GM12878 (cell line): Measurements from ENCODE around the gene WBP4. TPM values are rescaled to one million over a fixed set of nuclear protein-coding genes. Genes with fewer than 3 reads are reported as not detected.
"Not testable (repeated sequence)": the region's sequence is repeated elsewhere in the genome, so short reads cannot be mapped to it uniquely, and the experiment has no call there.

Source experiments
- ATAC-seq: fragments of 200-7000 bp; cut with Tn5 transposase; 3 replicates; pipeline ENCODE4 v1.9.1; 2020; ENCODE audit warnings: mild to moderate bottlenecking, moderate library complexity
- BruUV-seq: library from RNA; stranded (reverse); fragments of 400-500 nt; replicated peaks from 2 replicates; lab custom pipeline; 2021; lab: Mats Ljungman, UMichigan
- CTCF ChIA-PET: fragments of 300-600 bp; sonication (Branson Sonifier 250); formaldehyde crosslinking; extraction: SDS; loops from one replicate; lab custom pipeline; 2021; ENCODE audit warnings: inconsistent platforms; lab: Yijun Ruan, JAX
- POLR2A ChIA-PET: fragments of 350-600 bp; formaldehyde crosslinking; extraction: SDS; loops from one replicate; lab custom pipeline; 2021; ENCODE audit warnings: inconsistent platforms; lab: Charles Lee
- RAD21 ChIA-PET: fragments of 300-600 bp; sonication (Branson Sonifier 250); formaldehyde crosslinking; loops from one replicate; lab custom pipeline; 2023; ENCODE audit warnings: antibody characterized with exemption; ENCODE audit not compliant: unreplicated experiment; lab: Charles Lee
- SMC1A ChIA-PET: fragments of 300-600 bp; sonication (Branson Sonifier 250); formaldehyde crosslinking; loops from one replicate; lab custom pipeline; 2023; ENCODE audit not compliant: unreplicated experiment, uncharacterized antibody; lab: Charles Lee
- DNase-seq: peaks from one replicate; pipeline ENCODE4 v3.0.0-alpha.2; 2011; ENCODE audit warnings: low read depth, low spot score
- FAIRE-seq: peaks from 3 replicates; lab custom pipeline; 2011; peaks lifted over from hg19 to GRCh38; lab: Jason Lieb, UNC
- H2AFZ ChIP-seq: 2 replicates; pipeline ENCODE4 v1.6.0; 2011; ENCODE audit warnings: low read depth, low read length, control low read depth; ENCODE audit not compliant: control insufficient read depth
- H3K27ac ChIP-seq: 2 replicates; pipeline ENCODE4 v1.5.1; 2011; ENCODE audit warnings: control low read depth; ENCODE audit not compliant: control insufficient read depth, insufficient read depth
- H3K27me3 ChIP-seq, 2 experiments: replicated peaks in 1 of 2; 2 replicates each; pipeline versions ENCODE4 v1.6.0 to v1.6.1; 2011; ENCODE audit warnings: low read length in 1 of 2; ENCODE audit not compliant: control insufficient read depth in 2 of 2, insufficient read depth in 2 of 2
- H3K36me3 ChIP-seq, 2 experiments: 2 replicates each; pipeline ENCODE4 v1.5.1; 2011; ENCODE audit warnings: low read length in 1 of 2; ENCODE audit not compliant: control insufficient read depth in 2 of 2, insufficient read depth in 2 of 2
- H3K4me1 ChIP-seq: 2 replicates; pipeline ENCODE4 v1.6.1; 2011; ENCODE audit warnings: mild to moderate bottlenecking, low read length, moderate library complexity, mixed read lengths; ENCODE audit not compliant: control insufficient read depth, insufficient read depth
- H3K4me2 ChIP-seq: 2 replicates; pipeline ENCODE4 v1.6.0; 2011; ENCODE audit warnings: control low read depth; ENCODE audit not compliant: control insufficient read depth, insufficient read depth
- H3K4me3 ChIP-seq: fragments of 200-600 bp; sonication (generic); 2 replicates; pipeline ENCODE4 v1.5.1; 2016
- H3K79me2 ChIP-seq: 2 replicates; pipeline ENCODE4 v1.6.0; 2011; ENCODE audit warnings: low read length; ENCODE audit not compliant: control insufficient read depth, insufficient read depth
- H3K9ac ChIP-seq: 2 replicates; pipeline ENCODE4 v1.8.0; 2011; ENCODE audit warnings: low read length, control low read depth, mixed read lengths; ENCODE audit not compliant: control insufficient read depth, insufficient read depth
- H3K9me3 ChIP-seq: replicated peaks from 3 replicates; pipeline ENCODE4 v1.5.1; 2011; ENCODE audit warnings: mild to moderate bottlenecking, low read length; ENCODE audit not compliant: control insufficient read depth, insufficient read depth
- H4K20me1 ChIP-seq: 2 replicates; pipeline ENCODE4 v1.6.0; 2011; ENCODE audit not compliant: control insufficient read depth, insufficient read depth
- CEBPB ChIP-seq, 2 experiments: fragments of 150-350 bp in 1 of 2; IDR thresholded peaks; 2 replicates each; pipeline ENCODE4 v1.6.1; 2012 to 2014; ENCODE audit warnings: low read depth in 2 of 2, low read length in 2 of 2, borderline replicate concordance in 1 of 2, inconsistent platforms in 1 of 2
- CREM ChIP-seq: IDR thresholded peaks from 2 replicates; pipeline ENCODE4 v1.6.1; 2014; ENCODE audit warnings: antibody characterized with exemption, low read depth
- HDGF ChIP-seq: fragments of 450-650 bp; IDR thresholded peaks from 2 replicates; pipeline ENCODE4 v1.6.1; 2016; ENCODE audit warnings: antibody characterized with exemption
- HSF1 ChIP-seq: fragments of 150-350 bp; IDR thresholded peaks from 2 replicates; pipeline ENCODE4 v1.6.1; 2014; ENCODE audit warnings: mild to moderate bottlenecking, low read depth, low read length
- MYB ChIP-seq: fragments of 150-350 bp; IDR thresholded peaks from 2 replicates; pipeline ENCODE4 v1.6.1; 2014; ENCODE audit warnings: mild to moderate bottlenecking, low read depth, low read length, borderline replicate concordance
- PAX5 ChIP-seq: IDR thresholded peaks from 2 replicates; pipeline ENCODE4 v1.6.1; 2011; ENCODE audit warnings: low read depth, low read length, borderline replicate concordance
- POLR2AphosphoS5 ChIP-seq: IDR thresholded peaks from 2 replicates; pipeline ENCODE4 v1.6.1; 2011; ENCODE audit warnings: mild to moderate bottlenecking, low read length, inconsistent platforms
- RFX5 ChIP-seq: IDR thresholded peaks from 2 replicates; pipeline ENCODE4 v1.6.1; 2011; ENCODE audit warnings: low read depth, low read length, improper control_type of control experiment
- RUNX3 ChIP-seq: IDR thresholded peaks from 2 replicates; pipeline ENCODE4 v1.6.1; 2012; ENCODE audit warnings: low read length, inconsistent platforms
- SIN3A ChIP-seq: IDR thresholded peaks from 2 replicates; pipeline ENCODE4 v1.6.1; 2012; ENCODE audit warnings: low read depth, low read length, improper control_type of control experiment
- WGBS: methylation state at CpG from one replicate; pipeline ENCODE4 v1.1.6; 2016; ENCODE audit warnings: low lambda C conversion rate; ENCODE audit not compliant: insufficient replicate concordance, insufficient coverage; ENCODE audit errors: missing lambda C conversion rate; 5-methylcytosine and 5-hydroxymethylcytosine counted together
- in situ Hi-C: fragments of 300-500 bp; cut with MboI; formaldehyde crosslinking; loops from 9 replicates; pipeline ENCODE4 v1.14.3; 2018; ENCODE audit warnings: mixed read lengths
- intact Hi-C: fragments of 100-400 bp; cut with micrococcal nuclease; formaldehyde crosslinking; loops from one replicate; pipeline ENCODE4 v1.14.2; 2022; ENCODE audit not compliant: unreplicated experiment
- polyA plus RNA-seq, 11 experiments: library from polyadenylated mRNA; depleted of rRNA in 4 of 11; unstranded in 6 of 11; stranded (reverse) in 5 of 11; fragments of >200 nt; fragmentation: Nextera tagmentation in 4 of 11; fragmentation: Illumina TruSeq in 1 of 11; extraction: Ambion mirVana in 4 of 11; extraction: Trizol in 1 of 11; gene quantifications; 1 replicate in 1 of 11; 2 replicates in 10 of 11; pipeline versions ENCODE4 v1.2.1 to v1.2.3, GENCODE V29; 2011 to 2016; ENCODE audit warnings: inconsistent platforms in 2 of 11, missing spikeins in 2 of 11, low read depth in 1 of 11
- total RNA-seq, 4 experiments: library from RNA; depleted of rRNA in 3 of 4; stranded (reverse); fragments of >200 nt in 3 of 4; fragmentation: Illumina TruSeq in 1 of 4; extraction: Trizol in 1 of 4; gene quantifications; 2 replicates each; pipeline versions ENCODE4 v1.2.1 to v1.2.3, GENCODE V29; 2013 to 2021
- TF ChIP-seq, protein P1 (sequence below): IDR thresholded peaks from 2 replicates; pipeline ENCODE4 v1.6.1; 2011; ENCODE audit warnings: low read depth, low read length, improper control_type of control experiment, borderline replicate concordance

The WBP4 gene
- total and polyA plus RNA-seq, 10 of the 15 experiments (the other 5 are each of a cell fraction or from before 2014, with no cell fraction given) = 7.4 to 21.6 (median 14.2) TPM

GRCh38 chr13:41085961-41086585 lies 24.8 kb downstream of the WBP4 start:
- BruUV-seq = no TSS peak
- no peak overlapping the region for H3K27ac ChIP-seq
- ChIA-PET SMC1A (interaction anchor here (0.9 to 1.1 kb wide), 2 partner anchors 11 to 137 kb away, joined by 3 to 4 read pairs; no protein-coding TSS in a partner anchor), RAD21 (no interaction called here), POLR2A (no interaction called here), CTCF (no interaction called here)
- H3K79me2 ChIP-seq = no peaks in the 10 kb centered on the region
- intact Hi-C loops = no loop called here
- no peak overlapping the region for H2AFZ ChIP-seq
- 55% methylated on average over 2 of the region's 2 CpGs for WGBS
- H3K4me2 ChIP-seq = no peak overlapping the region
- H3K9ac ChIP-seq = no peak overlapping the region
- H3K27me3 ChIP-seq = no peaks in the 10 kb centered on the region
- H4K20me1 ChIP-seq = no peaks in the 10 kb centered on the region
- FAIRE-seq (no peak), ATAC-seq (no peak), DNase-seq (no peak)
- no peaks in the 10 kb centered on the region for H3K9me3 ChIP-seq
- no peak overlapping the region for H3K4me3 ChIP-seq
- no peaks in the 10 kb centered on the region for H3K4me1 ChIP-seq
- H3K36me3 ChIP-seq = peaks cover 0 to 6% of the 10 kb centered on the region in 2 experiments; a peak in 2 of 4 replicates
- no peak for TF ChIP-seq SIN3A
- TF ChIP-seq, protein P1, sequence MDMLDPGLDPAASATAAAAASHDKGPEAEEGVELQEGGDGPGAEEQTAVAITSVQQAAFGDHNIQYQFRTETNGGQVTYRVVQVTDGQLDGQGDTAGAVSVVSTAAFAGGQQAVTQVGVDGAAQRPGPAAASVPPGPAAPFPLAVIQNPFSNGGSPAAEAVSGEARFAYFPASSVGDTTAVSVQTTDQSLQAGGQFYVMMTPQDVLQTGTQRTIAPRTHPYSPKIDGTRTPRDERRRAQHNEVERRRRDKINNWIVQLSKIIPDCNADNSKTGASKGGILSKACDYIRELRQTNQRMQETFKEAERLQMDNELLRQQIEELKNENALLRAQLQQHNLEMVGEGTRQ = no peak
- TF ChIP-seq RUNX3 = no peak
- no peak for TF ChIP-seq HSF1
- no peak for TF ChIP-seq RFX5
- no peak for TF ChIP-seq MYB
- TF ChIP-seq HDGF = no peak
- TF ChIP-seq POLR2AphosphoS5 = no peak
- TF ChIP-seq CEBPB (IDR thresholded peaks at IDR 0.05; ENCODE audit: borderline replicate concordance in 1 of 2, low read depth in 2 of 2, low read length in 2 of 2) = no peak
- no peak for TF ChIP-seq PAX5
- TF ChIP-seq CREM = no peak
- in situ Hi-C loops = no loop called here

DNA sequence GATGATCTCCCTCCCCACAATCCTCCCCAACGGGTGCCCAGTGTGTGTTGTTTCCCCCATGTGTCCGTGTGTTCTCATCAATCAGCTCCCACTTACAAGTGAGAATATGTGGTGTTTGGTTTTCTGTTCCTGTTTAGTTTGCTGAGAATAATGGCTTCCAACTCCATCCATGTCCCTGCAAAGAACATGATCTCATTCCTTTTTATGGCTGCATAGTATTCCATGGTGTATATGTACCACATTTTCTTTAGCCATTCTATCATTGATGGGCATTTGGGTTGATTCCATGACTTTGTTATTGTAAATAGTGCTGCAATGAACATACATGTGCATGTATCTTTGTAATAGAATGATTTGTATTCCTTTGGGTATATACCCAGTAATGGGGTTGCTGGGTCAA lies 34.4 kb downstream of the WBP4 start:
- intact Hi-C loops, H3K27ac ChIP-seq, H3K9me3 ChIP-seq, CTCF ChIA-PET, H3K4me2 ChIP-seq, FAIRE-seq, H3K9ac ChIP-seq, H4K20me1 ChIP-seq, DNase-seq, RAD21 ChIA-PET, BruUV-seq, H3K36me3 ChIP-seq, H3K27me3 ChIP-seq, in situ Hi-C loops, H3K4me1 ChIP-seq, H2AFZ ChIP-seq, ATAC-seq, POLR2A ChIA-PET, H3K4me3 ChIP-seq, SMC1A ChIA-PET, H3K79me2 ChIP-seq: not testable (repeated sequence)
- 90% methylated on average over 2 of the region's 2 CpGs for WGBS
